Measurements from ENCODE around the gene KCNV2.

KCNV2 gene

GRCh38 chr9:2717385-2717784 lies at the start of gene KCNV2:
Gene KCNV2, plus strand, starts transcription at chr9:2717510. Its CDS starts 230 bp downstream, at chr9:2717740.
- no peak within 1 kb of the TSS for H3K4me3 ChIP-seq (ENCODE audit: low read depth, low read length)
- DNase-seq (ENCODE audit: low read depth), result no peak
- no peak for TF ChIP-seq CTCF (IDR thresholded peaks at IDR 0.05; ENCODE audit: control insufficient read depth, extremely low read depth, insufficient read depth)

- DNase-seq (ENCODE audit: low read depth), result no peak
- TF ChIP-seq CTCF (IDR thresholded peaks at IDR 0.05; ENCODE audit: control insufficient read depth, extremely low read depth, insufficient read depth), result no peak
- H3K4me3 ChIP-seq (ENCODE audit: low read depth, low read length), result no peak overlapping the region
Measured at GRCh38 chr9:2673161-2673560, 44.1 kb upstream of the KCNV2 start.

GRCh38 chr9:2674141-2674824 lies 43.0 kb upstream of the KCNV2 start:
- TF ChIP-seq CTCF (IDR thresholded peaks at IDR 0.05; ENCODE audit: control insufficient read depth, extremely low read depth, insufficient read depth), result no peak
- no peak overlapping the region for H3K4me3 ChIP-seq (ENCODE audit: low read depth, low read length)
- DNase-seq (ENCODE audit: low read depth), result no peak

- no peak overlapping the region for H3K4me3 ChIP-seq (ENCODE audit: low read depth, low read length)
- DNase-seq (ENCODE audit: low read depth), result no peak
- no peak for TF ChIP-seq CTCF (IDR thresholded peaks at IDR 0.05; ENCODE audit: control insufficient read depth, extremely low read depth, insufficient read depth)
Measured at GRCh38 chr9:2675834-2676233, 41.5 kb upstream of the KCNV2 start.

- DNase-seq (ENCODE audit: low read depth), result no peak
- TF ChIP-seq CTCF (IDR thresholded peaks at IDR 0.05; ENCODE audit: control insufficient read depth, extremely low read depth, insufficient read depth), result no peak
- H3K4me3 ChIP-seq (ENCODE audit: low read depth, low read length), result no peak overlapping the region
Measured at GRCh38 chr9:2676466-2676865, 40.8 kb upstream of the KCNV2 start.

- H3K4me3 ChIP-seq (ENCODE audit: low read depth, low read length), result no peak overlapping the region
- peak; percentile 69 for DNase-seq (ENCODE audit: low read depth)
- TF ChIP-seq CTCF (IDR thresholded peaks at IDR 0.05; ENCODE audit: control insufficient read depth, extremely low read depth, insufficient read depth), result no peak
Measured at GRCh38 chr9:2677915-2678889, 39.1 kb upstream of the KCNV2 start.
